H1 (cell line): Measurements from ENCODE around the gene TMEM131L.

ENCODE experiments used
- EP300 ChIP-seq, 2 experiments: IDR thresholded peaks; 1 replicate in 1 of 2; 2 replicates in 1 of 2; pipeline ENCODE4 v1.6.1; 2011 to 2012; ENCODE audit warnings: low read depth in 2 of 2, low read length in 2 of 2, mild to moderate bottlenecking in 2 of 2, borderline replicate concordance in 1 of 2, inconsistent platforms in 1 of 2, moderate library complexity in 1 of 2
- EZH2 ChIP-seq: fragments of 200-600 bp; sonication (generic); IDR thresholded peaks from 2 replicates; pipeline ENCODE4 v1.7.1; 2012; ENCODE audit warnings: low read depth, mild to moderate bottlenecking, moderate library complexity, low read length, inconsistent platforms; ENCODE audit not compliant: severe bottlenecking
- SIN3A ChIP-seq, 2 experiments: IDR thresholded peaks in 1 of 2; conservative IDR thresholded peaks in 1 of 2; 2 replicates each; pipeline ENCODE4 v1.6.1; 2011 to 2012; ENCODE audit warnings: low read length in 2 of 2, improper control_type of control experiment in 1 of 2, low read depth in 1 of 2, mild to moderate bottlenecking in 1 of 2
- SRF ChIP-seq: IDR thresholded peaks from 2 replicates; pipeline ENCODE4 v1.6.1; 2011; ENCODE audit warnings: mild to moderate bottlenecking, low read depth, low read length, moderate library complexity
- TF ChIP-seq, protein P1 (sequence below), 3 experiments: IDR thresholded peaks; 1 replicate in 2 of 3; 2 replicates in 1 of 3; pipeline versions ENCODE4 v1.5.1 to v1.6.1; 2011; ENCODE audit warnings: low read length in 3 of 3, mild to moderate bottlenecking in 3 of 3, inconsistent platforms in 2 of 3, low read depth in 1 of 3, moderate library complexity in 1 of 3; ENCODE audit not compliant: insufficient read depth in 1 of 3; ENCODE audit errors: control extremely low read depth in 1 of 3

DNA sequence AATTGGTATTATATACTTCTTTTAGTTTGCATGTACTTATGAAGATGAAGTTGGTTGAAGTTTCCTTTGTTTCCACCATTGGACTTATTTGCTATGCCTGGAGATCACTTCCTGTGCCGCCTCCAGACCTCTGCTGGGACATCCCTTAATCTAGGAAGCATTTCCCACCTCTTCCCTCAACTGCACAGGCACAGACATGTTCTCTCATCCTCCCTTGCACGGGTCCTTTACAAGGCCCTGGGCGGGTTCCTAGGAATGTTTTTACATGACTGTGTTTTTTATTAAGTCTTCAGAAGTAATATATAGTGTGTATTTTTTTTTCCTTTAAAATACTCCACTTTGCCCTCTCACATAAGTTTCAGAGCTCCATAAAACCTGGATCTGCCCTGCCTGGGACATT lies 51.0 kb downstream of the TMEM131L start:
- TF ChIP-seq SRF (no peak), EZH2 (no peak), EP300 (IDR thresholded peaks at IDR 0.05; ENCODE audit: borderline replicate concordance in 1 of 2, low read depth in 2 of 2, low read length in 2 of 2) (no peak), SIN3A (conservative IDR thresholded peaks at IDR 0.05 in 1 of 2, IDR thresholded peaks at IDR 0.05 in 1 of 2; ENCODE audit: low read depth in 1 of 2, low read length in 2 of 2) (no peak)
- TF ChIP-seq, protein P1, sequence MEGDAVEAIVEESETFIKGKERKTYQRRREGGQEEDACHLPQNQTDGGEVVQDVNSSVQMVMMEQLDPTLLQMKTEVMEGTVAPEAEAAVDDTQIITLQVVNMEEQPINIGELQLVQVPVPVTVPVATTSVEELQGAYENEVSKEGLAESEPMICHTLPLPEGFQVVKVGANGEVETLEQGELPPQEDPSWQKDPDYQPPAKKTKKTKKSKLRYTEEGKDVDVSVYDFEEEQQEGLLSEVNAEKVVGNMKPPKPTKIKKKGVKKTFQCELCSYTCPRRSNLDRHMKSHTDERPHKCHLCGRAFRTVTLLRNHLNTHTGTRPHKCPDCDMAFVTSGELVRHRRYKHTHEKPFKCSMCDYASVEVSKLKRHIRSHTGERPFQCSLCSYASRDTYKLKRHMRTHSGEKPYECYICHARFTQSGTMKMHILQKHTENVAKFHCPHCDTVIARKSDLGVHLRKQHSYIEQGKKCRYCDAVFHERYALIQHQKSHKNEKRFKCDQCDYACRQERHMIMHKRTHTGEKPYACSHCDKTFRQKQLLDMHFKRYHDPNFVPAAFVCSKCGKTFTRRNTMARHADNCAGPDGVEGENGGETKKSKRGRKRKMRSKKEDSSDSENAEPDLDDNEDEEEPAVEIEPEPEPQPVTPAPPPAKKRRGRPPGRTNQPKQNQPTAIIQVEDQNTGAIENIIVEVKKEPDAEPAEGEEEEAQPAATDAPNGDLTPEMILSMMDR (IDR thresholded peaks at IDR 0.05; ENCODE audit: control extremely low read depth in 1 of 3, insufficient read depth in 1 of 3, low read depth in 1 of 3, low read length in 3 of 3), result no peak
